GM06990 (cell line): ENCODE measurements around the gene CCDC12.

Experiments used
- DNase-seq: peaks from one replicate; pipeline ENCODE4 v3.0.0-alpha.2; 2011; ENCODE audit not compliant: insufficient read length; ENCODE audit errors: extremely low read depth
- H3K27me3 ChIP-seq: replicated peaks from 2 replicates; pipeline ENCODE4 v1.6.0; 2011; ENCODE audit warnings: low read length; ENCODE audit not compliant: control insufficient read depth, insufficient read depth
- H3K36me3 ChIP-seq: 2 replicates; pipeline ENCODE4 v1.5.1; 2011; ENCODE audit warnings: low read length; ENCODE audit not compliant: control insufficient read depth, insufficient read depth
- H3K4me3 ChIP-seq: replicated peaks from 2 replicates; pipeline ENCODE4 v1.5.1; 2011; ENCODE audit warnings: low read depth, mild to moderate bottlenecking, control low read depth, low read length
- TF ChIP-seq, protein P1 (sequence below): IDR thresholded peaks from 2 replicates; pipeline ENCODE4 v1.5.1; 2011; ENCODE audit warnings: low read length, control low read depth, mild to moderate bottlenecking, inconsistent platforms; ENCODE audit not compliant: insufficient read depth, poor library complexity, severe bottlenecking

The CCDC12 gene

DNA sequence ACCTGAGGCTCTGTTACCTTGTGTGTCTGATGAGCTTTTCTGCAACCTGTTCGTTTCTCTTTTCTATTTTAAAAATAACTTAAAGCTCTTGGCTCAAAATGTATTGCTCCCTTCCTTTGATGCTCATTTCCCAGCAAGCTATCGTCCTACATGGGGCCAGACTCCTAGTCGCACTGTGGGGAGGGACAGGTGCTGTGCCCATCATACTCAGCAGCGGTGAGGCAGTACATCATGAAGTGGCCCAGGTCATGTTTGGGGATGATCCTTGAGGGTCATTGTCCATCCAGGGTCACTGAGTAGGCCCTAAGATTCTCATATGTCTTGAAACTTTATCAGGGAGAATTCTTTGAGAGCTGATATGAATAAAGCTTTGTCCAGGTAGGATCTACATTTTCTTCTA is 57.9 kb downstream of the CCDC12 start:
- peaks cover 28% of the 10 kb centered on the region for H3K36me3 ChIP-seq

GRCh38 chr3:46918202-46918601 is 58.3 kb downstream of the CCDC12 start:
- TF ChIP-seq, protein P1, sequence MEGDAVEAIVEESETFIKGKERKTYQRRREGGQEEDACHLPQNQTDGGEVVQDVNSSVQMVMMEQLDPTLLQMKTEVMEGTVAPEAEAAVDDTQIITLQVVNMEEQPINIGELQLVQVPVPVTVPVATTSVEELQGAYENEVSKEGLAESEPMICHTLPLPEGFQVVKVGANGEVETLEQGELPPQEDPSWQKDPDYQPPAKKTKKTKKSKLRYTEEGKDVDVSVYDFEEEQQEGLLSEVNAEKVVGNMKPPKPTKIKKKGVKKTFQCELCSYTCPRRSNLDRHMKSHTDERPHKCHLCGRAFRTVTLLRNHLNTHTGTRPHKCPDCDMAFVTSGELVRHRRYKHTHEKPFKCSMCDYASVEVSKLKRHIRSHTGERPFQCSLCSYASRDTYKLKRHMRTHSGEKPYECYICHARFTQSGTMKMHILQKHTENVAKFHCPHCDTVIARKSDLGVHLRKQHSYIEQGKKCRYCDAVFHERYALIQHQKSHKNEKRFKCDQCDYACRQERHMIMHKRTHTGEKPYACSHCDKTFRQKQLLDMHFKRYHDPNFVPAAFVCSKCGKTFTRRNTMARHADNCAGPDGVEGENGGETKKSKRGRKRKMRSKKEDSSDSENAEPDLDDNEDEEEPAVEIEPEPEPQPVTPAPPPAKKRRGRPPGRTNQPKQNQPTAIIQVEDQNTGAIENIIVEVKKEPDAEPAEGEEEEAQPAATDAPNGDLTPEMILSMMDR: no peak
- no peak overlapping the region for H3K4me3 ChIP-seq
- H3K36me3 ChIP-seq: peaks cover 26% of the 10 kb centered on the region
- no peaks in the 10 kb centered on the region for H3K27me3 ChIP-seq
- no peak for DNase-seq

More for the DNA sequence above, 57.9 kb downstream of the CCDC12 start:
- no peaks in the 10 kb centered on the region for H3K27me3 ChIP-seq
- no peak overlapping the region for H3K4me3 ChIP-seq
- DNase-seq: no peak
- TF ChIP-seq, protein P1: no peak

DNA sequence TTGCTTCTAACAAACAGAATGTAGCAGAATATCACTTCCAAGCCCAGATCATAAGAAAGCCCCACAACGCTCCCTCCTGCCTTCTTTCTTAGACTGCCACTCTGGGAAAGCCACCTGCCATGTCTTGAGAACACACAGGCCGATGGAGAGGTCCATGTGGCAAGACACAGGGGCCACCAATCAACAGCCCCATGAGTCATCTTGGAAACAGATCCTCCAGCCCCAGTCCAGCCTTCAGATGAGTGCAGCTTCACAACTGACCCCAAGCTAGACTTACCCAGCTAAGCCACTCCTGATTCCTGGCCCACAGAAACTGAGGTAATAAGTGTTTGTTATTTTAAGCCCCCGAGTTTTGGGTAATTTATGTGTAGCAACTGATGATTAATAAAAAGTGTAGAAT is 59.3 kb downstream of the CCDC12 start:
- TF ChIP-seq, protein P1: no peak
- Histone ChIP-seq H3K4me3 (no peak overlapping the region), H3K36me3 (peaks cover 17% of the 10 kb centered on the region), H3K27me3 (no peaks in the 10 kb centered on the region)
- no peak for DNase-seq

- Histone ChIP-seq H3K36me3 (peaks cover 13% of the 10 kb centered on the region), H3K27me3 (no peaks in the 10 kb centered on the region), H3K4me3 (no peak overlapping the region)
- DNase-seq: no peak
- TF ChIP-seq, protein P1: no peak
Observed at GRCh38 chr3:46916799-46917198, 59.7 kb downstream of the CCDC12 start.

- H3K27me3 ChIP-seq: no peaks in the 10 kb centered on the region
- no peak overlapping the region for H3K4me3 ChIP-seq
- no peak for DNase-seq
- TF ChIP-seq, protein P1: no peak
- H3K36me3 ChIP-seq: peaks cover 9% of the 10 kb centered on the region
Observed at GRCh38 chr3:46916278-46916677, 60.3 kb downstream of the CCDC12 start.

- Histone ChIP-seq H3K27me3 (no peaks in the 10 kb centered on the region), H3K4me3 (no peak overlapping the region), H3K36me3 (peaks cover 4% of the 10 kb centered on the region)
- DNase-seq: no peak
- TF ChIP-seq, protein P1: no peak
Observed at GRCh38 chr3:46915297-46915822, 61.2 kb downstream of the CCDC12 start.
